AG04449 (cell line): ENCODE measurements around the gene PRDM11.
A peak's percentile ranks its signal among the peaks of the same experiment; 100 is the strongest.

Experiments used
- CTCF ChIA-PET: fragments of 350-600 bp; formaldehyde crosslinking; extraction: SDS; loops from one replicate; lab custom pipeline; 2021; ENCODE audit warnings: antibody characterized with exemption; lab: Yijun Ruan, JAX
- POLR2A ChIA-PET: fragments of 400-600, 350-600 bp; formaldehyde crosslinking; extraction: SDS; loops from one replicate; lab custom pipeline; 2020; ENCODE audit warnings: antibody characterized with exemption, inconsistent platforms; lab: Yijun Ruan, JAX
- DNase-seq: peaks from one replicate; pipeline ENCODE4 v3.0.0-alpha.2; 2010; ENCODE audit warnings: low read depth, low spot score
- H3K4me3 ChIP-seq: 2 replicates; pipeline ENCODE4 v1.5.1; 2011; ENCODE audit warnings: low read depth, mild to moderate bottlenecking, control low read depth, low read length
- CTCF ChIP-seq: IDR thresholded peaks from one replicate; pipeline ENCODE4 v1.5.1; 2011; ENCODE audit warnings: mild to moderate bottlenecking, moderate library complexity, low read length, control low read depth, inconsistent platforms; ENCODE audit not compliant: insufficient read depth; ENCODE audit errors: missing control alignments

Gene PRDM11

GRCh38 chr11:45144126-45145082 lies 2.0 kb upstream of the PRDM11 start:
- POLR2A ChIA-PET: no interaction called here
- no peak for DNase-seq
- H3K4me3 ChIP-seq: no peak overlapping the region
- TF ChIP-seq CTCF: no peak
- CTCF ChIA-PET: interaction anchor here (0.7 to 2.7 kb wide), 3 partner anchors 34 to 208 kb away, joined by 3 to 8 read pairs (median 3); no protein-coding TSS in a partner anchor

GRCh38 chr11:45145083-45145378 lies 1.4 kb upstream of the PRDM11 start:
- no peak overlapping the region for H3K4me3 ChIP-seq
- DNase-seq: no peak
- no peak for TF ChIP-seq CTCF
- POLR2A ChIA-PET: no interaction called here
- CTCF ChIA-PET: interaction anchor here (0.7 to 1.6 kb wide), 2 partner anchors 34 to 40 kb away, joined by 3 read pairs; no protein-coding TSS in a partner anchor

- H3K4me3 ChIP-seq: peak overlapping the region; percentile 77
- ChIA-PET CTCF (interaction anchor here (0.7 to 1.6 kb wide), 2 partner anchors 35 to 41 kb away, joined by 3 read pairs; no protein-coding TSS in a partner anchor), POLR2A (no interaction called here)
- no peak for TF ChIP-seq CTCF
- DNase-seq: no peak
Observed at GRCh38 chr11:45145379-45146071, 914 bp upstream of the PRDM11 start.

- CTCF ChIA-PET: no interaction called here
Observed at GRCh38 chr11:45147017-45147728, 734 bp downstream of the PRDM11 start.

GRCh38 chr11:45147891-45148675 lies 1.6 kb downstream of the PRDM11 start:
- TF ChIP-seq CTCF: no peak
- POLR2A ChIA-PET: no interaction called here
- DNase-seq: no peak
- CTCF ChIA-PET: no interaction called here
- H3K4me3 ChIP-seq: peak overlapping the region; percentile 77

More at GRCh38 chr11:45147017-45147728, 734 bp downstream of the PRDM11 start:
- POLR2A ChIA-PET: interaction anchor here (0.9 kb wide), 1 partner anchor 11 kb away, joined by 3 read pairs; no protein-coding TSS in a partner anchor
- H3K4me3 ChIP-seq: peak overlapping the region; percentile 77
- peak; percentile 61 for DNase-seq
- no peak for TF ChIP-seq CTCF
